K562 (cell line): ENCODE results near the gene UNC5B. TPM values are rescaled to one million over a fixed set of nuclear protein-coding genes. Genes with fewer than 3 reads are reported as not detected.
A peak's percentile ranks its signal among the peaks of the same experiment; 100 is the strongest.

ENCODE experiments used
- ATAC-seq: fragments of 200-7000 bp; cut with Tn5 transposase; 3 replicates; pipeline ENCODE4 v1.9.1; 2020; ENCODE audit warnings: moderate library complexity
- BruUV-seq: library from RNA; stranded (reverse); fragments of 400-500 nt; replicated peaks from 2 replicates; lab custom pipeline; 2021; lab: Mats Ljungman, UMichigan
- CTCF ChIA-PET: fragments of 300-600 bp; formaldehyde crosslinking; extraction: SDS; loops from one replicate; lab custom pipeline; 2021; ENCODE audit warnings: low intra/inter-chr PET ratio; lab: Yijun Ruan, JAX
- POLR2A ChIA-PET: fragments of 300-600, 350-650 bp; sonication (Branson Sonifier 250); formaldehyde crosslinking; extraction: SDS; loops from one replicate; lab custom pipeline; 2021; ENCODE audit warnings: antibody characterized with exemption, inconsistent platforms; lab: Yijun Ruan, JAX
- DNase-seq, 4 experiments: peaks; one replicate each; pipeline versions ENCODE4 v3.0.0 to v3.0.0-alpha.2; 2011 to 2018; ENCODE audit warnings: low spot score in 3 of 4, mixed read lengths in 3 of 4; ENCODE audit errors: extremely low read depth in 1 of 4
- FAIRE-seq: peaks from 2 replicates; lab custom pipeline; 2011; peaks lifted over from hg19 to GRCh38; lab: Jason Lieb, UNC
- H2AFZ ChIP-seq: 2 replicates; pipeline ENCODE4 v1.6.0; 2011; ENCODE audit warnings: low read depth, low read length, control low read depth, inconsistent platforms
- H3K27ac ChIP-seq: fragments of 200-600 bp; 3 replicates; pipeline ENCODE4 v1.8.0; 2011; ENCODE audit warnings: low read depth, mild to moderate bottlenecking, control low read depth, inconsistent platforms, low read length, moderate library complexity, mixed read lengths; ENCODE audit errors: extremely low read depth
- H3K27me3 ChIP-seq, 2 experiments: fragments of 300-600 bp in 1 of 2; 2 replicates in 1 of 2; 3 replicates in 1 of 2; pipeline versions ENCODE4 v1.6.0 to v1.8.0; 2011; ENCODE audit warnings: inconsistent platforms in 2 of 2, low read length in 2 of 2, mild to moderate bottlenecking in 1 of 2, mixed read lengths in 1 of 2, moderate library complexity in 1 of 2; ENCODE audit not compliant: control insufficient read depth in 2 of 2, insufficient read depth in 2 of 2
- H3K36me3 ChIP-seq: fragments of 300-600 bp; 3 replicates; pipeline ENCODE4 v1.8.0; 2011; ENCODE audit warnings: mild to moderate bottlenecking, low read length, inconsistent platforms; ENCODE audit not compliant: control insufficient read depth, insufficient read depth
- H3K4me1 ChIP-seq, 2 experiments: fragments of 200-600 bp in 1 of 2; replicated peaks in 1 of 2; 2 replicates in 1 of 2; 3 replicates in 1 of 2; pipeline versions ENCODE4 v1.5.1 to v1.8.0; 2011; ENCODE audit warnings: inconsistent platforms in 2 of 2, low read length in 2 of 2, mild to moderate bottlenecking in 1 of 2, mixed read lengths in 1 of 2, moderate library complexity in 1 of 2; ENCODE audit not compliant: control insufficient read depth in 2 of 2, insufficient read depth in 2 of 2
- H3K4me2 ChIP-seq: 2 replicates; pipeline ENCODE4 v1.6.1; 2011; ENCODE audit warnings: low read length, control low read depth, inconsistent platforms, mixed read lengths; ENCODE audit not compliant: insufficient read depth
- H3K4me3 ChIP-seq: fragments of 200-600 bp; sonication (generic), shearing (Covaris generic); 2 replicates; pipeline ENCODE4 v1.5.1; 2016; ENCODE audit warnings: control low read depth, inconsistent platforms
- H3K79me2 ChIP-seq: fragments of 200-600 bp; 3 replicates; pipeline ENCODE4 v1.8.0; 2011; ENCODE audit warnings: low read length, inconsistent platforms; ENCODE audit not compliant: control insufficient read depth, insufficient read depth
- H3K9ac ChIP-seq, 2 experiments: 2 replicates each; pipeline versions ENCODE4 v1.6.0 to v1.6.1; 2011; ENCODE audit warnings: low read depth in 2 of 2, low read length in 2 of 2, control low read depth in 1 of 2, inconsistent platforms in 1 of 2, mild to moderate bottlenecking in 1 of 2, mixed read lengths in 1 of 2; ENCODE audit not compliant: insufficient read depth in 1 of 2
- H3K9me1 ChIP-seq: one replicate; pipeline ENCODE4 v1.6.0; 2011; ENCODE audit warnings: inconsistent platforms, mild to moderate bottlenecking, low read length, moderate library complexity; ENCODE audit not compliant: control insufficient read depth, insufficient read depth
- H3K9me3 ChIP-seq: replicated peaks from 2 replicates; pipeline ENCODE4 v1.5.1; 2011; ENCODE audit warnings: low read depth, low read length, inconsistent platforms; ENCODE audit not compliant: control insufficient read depth, insufficient read depth
- H4K20me1 ChIP-seq: replicated peaks from 2 replicates; pipeline ENCODE4 v1.6.1; 2011; ENCODE audit warnings: low read length, inconsistent platforms, mixed read lengths; ENCODE audit not compliant: control insufficient read depth, insufficient read depth
- ARID3B ChIP-seq: fragments of 250-450 bp; sonication (Bioruptor Pico); IDR thresholded peaks from 2 replicates; pipeline ENCODE4 v1.4.0; 2020; ENCODE audit warnings: borderline replicate concordance
- BMI1 ChIP-seq: fragments of 150-350 bp; IDR thresholded peaks from 2 replicates; pipeline ENCODE4 v1.6.1; 2014; ENCODE audit warnings: low read length
- CBFA2T2 ChIP-seq: fragments of 450-650 bp; conservative IDR thresholded peaks from 2 replicates; pipeline ENCODE4 v1.6.1; 2017; ENCODE audit warnings: mild to moderate bottlenecking
- DEAF1 ChIP-seq: fragments of 450-650 bp; formaldehyde crosslinking; IDR thresholded peaks from 2 replicates; pipeline ENCODE4 v1.4.0; 2020; ENCODE audit warnings: mild to moderate bottlenecking, moderate library complexity
- GABPB2 ChIP-seq: fragments of 250-450 bp; sonication (Bioruptor Pico); conservative IDR thresholded peaks from 2 replicates; pipeline ENCODE4 v1.5.1; 2021; ENCODE audit warnings: mild to moderate bottlenecking
- IRF1 ChIP-seq: sonication (generic); formaldehyde crosslinking; IDR thresholded peaks from 2 replicates; pipeline ENCODE4 v1.8.0; 2022; ENCODE audit warnings: missing genetic modification reagents, mild to moderate bottlenecking, borderline replicate concordance
- MAX ChIP-seq: sonication (generic); formaldehyde crosslinking; IDR thresholded peaks from 2 replicates; pipeline ENCODE4 v1.9.0; 2022; ENCODE audit warnings: mild to moderate bottlenecking, missing genetic modification reagents
- MTA2 ChIP-seq: fragments of 450-650 bp; IDR thresholded peaks from 2 replicates; pipeline ENCODE4 v1.6.1; 2016; ENCODE audit warnings: low read depth
- MYC ChIP-seq, 2 experiments: fragments of 250-450 bp in 1 of 2; sonication (Bioruptor Pico) in 1 of 2; IDR thresholded peaks; 2 replicates each; pipeline versions ENCODE4 v1.5.1 to v1.6.1; 2012 to 2021; ENCODE audit warnings: low read depth in 2 of 2, borderline replicate concordance in 1 of 2, improper control_type of control experiment in 1 of 2, low read length in 1 of 2, mild to moderate bottlenecking in 1 of 2, moderate library complexity in 1 of 2
- TFAP4 ChIP-seq: sonication (generic); formaldehyde crosslinking; IDR thresholded peaks from 2 replicates; pipeline ENCODE4 v1.8.0; 2022; ENCODE audit warnings: missing genetic modification reagents, mild to moderate bottlenecking, moderate library complexity, borderline replicate concordance
- ZC3H4 ChIP-seq: sonication (generic); formaldehyde crosslinking; IDR thresholded peaks from 2 replicates; pipeline ENCODE4 v1.9.0; 2021; ENCODE audit warnings: missing genetic modification reagents, borderline replicate concordance
- ZFX ChIP-seq: sonication (generic); formaldehyde crosslinking; IDR thresholded peaks from 2 replicates; pipeline ENCODE4 v1.8.0; 2022; ENCODE audit warnings: mild to moderate bottlenecking, missing genetic modification reagents, moderate library complexity
- ZNF143 ChIP-seq: sonication (generic); formaldehyde crosslinking; IDR thresholded peaks from 2 replicates; pipeline ENCODE4 v1.9.0; 2022; ENCODE audit warnings: mild to moderate bottlenecking, missing genetic modification reagents
- ZNF282 ChIP-seq: sonication (generic); formaldehyde crosslinking; IDR thresholded peaks from 2 replicates; pipeline ENCODE4 v1.8.1; 2023; ENCODE audit warnings: missing genetic modification reagents
- ZNF778 ChIP-seq: fragments of 450-650 bp; formaldehyde crosslinking; IDR thresholded peaks from 2 replicates; pipeline ENCODE4 v1.4.0; 2020; ENCODE audit warnings: mild to moderate bottlenecking, moderate library complexity
- WGBS: fragments of 100-300 bp; shearing (Covaris generic); methylation state at CpG from one replicate; pipeline ENCODE4 v1.1.6; 2016; ENCODE audit warnings: low coverage, mixed read lengths; ENCODE audit not compliant: insufficient coverage; ENCODE audit errors: missing lambda C conversion rate; 5-methylcytosine and 5-hydroxymethylcytosine counted together
- in situ Hi-C: fragments of 300-500 bp; cut with MboI; formaldehyde crosslinking; loops from 4 replicates; pipeline ENCODE4 v1.15.0; 2018; ENCODE audit warnings: inconsistent platforms, mixed read lengths
- intact Hi-C: fragments of 100-400 bp; cut with micrococcal nuclease; formaldehyde crosslinking; loops from 2 replicates; pipeline ENCODE4 v1.14.2; 2022
- polyA plus RNA-seq, 8 experiments: library from polyadenylated mRNA; depleted of rRNA in 4 of 8; stranded (reverse) in 5 of 8; unstranded in 3 of 8; fragments of >200 nt; fragmentation: Nextera tagmentation in 2 of 8; fragmentation: Illumina TruSeq in 1 of 8; extraction: Ambion mirVana in 2 of 8; extraction: Trizol in 1 of 8; gene quantifications; 2 replicates each; pipeline versions ENCODE4 v1.2.1 to v1.2.3, GENCODE V29; 2011 to 2014; ENCODE audit warnings: inconsistent platforms in 1 of 8, missing spikeins in 1 of 8
- total RNA-seq, 7 experiments: library from RNA; depleted of rRNA in 6 of 7; stranded (reverse); fragments of >200 nt in 6 of 7; fragmentation: Illumina TruSeq in 2 of 7; extraction: Trizol in 2 of 7; gene quantifications; 2 replicates each; pipeline versions ENCODE4 v1.2.1 to v1.2.3, GENCODE V29; 2011 to 2021; ENCODE audit warnings: low replicate concordance in 1 of 7

UNC5B gene
- total and polyA plus RNA-seq, 9 of the 15 experiments (the other 6 are each of a cell fraction or from before 2014, with no cell fraction given) = 0.10 to 8.4 (median 2.1) TPM

- peak overlapping the region; percentile 23; the same call in 1 of the 2 replicates for H3K4me2 ChIP-seq
- H3K4me1 ChIP-seq = peaks cover 29 to 58% of the 10 kb centered on the region in 2 experiments
- FAIRE-seq (no peak), DNase-seq (peak; percentile 48 to 74 (median 60)), ATAC-seq (peak; percentile 89)
- 14% methylated on average over 17 of the region's 18 CpGs for WGBS
- no peaks in the 10 kb centered on the region for H3K79me2 ChIP-seq
- intact Hi-C loops = loop anchor here (2.0 kb wide), 1 partner anchor 54 kb away; the partner anchor contains the start of gene UNC5B
- H3K4me3 ChIP-seq = no peak overlapping the region
- H2AFZ ChIP-seq = peak overlapping the region; percentile 48
- ChIA-PET CTCF (interaction anchor here (0.7 kb wide), 1 partner anchor 217 kb away, joined by 3 read pairs; no protein-coding TSS in a partner anchor), POLR2A (interaction anchor here (0.6 to 3.4 kb wide), 18 partner anchors 9 to 1511 kb away, joined by 3 to 15 read pairs (median 3); partner anchors contain the start of gene UNC5B)
- peaks cover 8% of the 10 kb centered on the region; the same call in 1 of the 2 replicates for H4K20me1 ChIP-seq
- H3K9me1 ChIP-seq = no peaks in the 10 kb centered on the region
- peak overlapping the region; percentile 67; the same call in 2 of the 3 replicates for H3K27ac ChIP-seq
- in situ Hi-C loops = no loop called here
- peak overlapping the region; percentile 69 to 82 for H3K9ac ChIP-seq
- H3K36me3 ChIP-seq = no peaks in the 10 kb centered on the region
- BruUV-seq = no TSS peak
- H3K9me3 ChIP-seq = no peaks in the 10 kb centered on the region
- no peaks in the 10 kb centered on the region; a peak in 1 of 5 replicates for H3K27me3 ChIP-seq
- TF ChIP-seq MTA2 (no peak), ZNF143 (CRISPR knock-in tag) (peak; percentile 54; the same call in 1 of the 2 replicates), ZNF282 (CRISPR knock-in tag) (no peak), MAX (CRISPR knock-in tag) (peak; percentile 85), BMI1 (no peak), ZFX (CRISPR knock-in tag) (peak; percentile 12; the same call in 1 of the 2 replicates), MYC (IDR thresholded peaks at IDR 0.05; ENCODE audit: low read depth, low read length) (peak; percentile 98), MYC (CRISPR knock-in tag; IDR thresholded peaks at IDR 0.05; ENCODE audit: borderline replicate concordance, low read depth) (peak; percentile 85), DEAF1 (CRISPR knock-in tag) (peak; percentile 12; the same call in 1 of the 2 replicates), TFAP4 (peak; percentile 99), CBFA2T2 (no peak), ZC3H4 (no peak), ARID3B (CRISPR knock-in tag) (peak; percentile 74), GABPB2 (no peak; the same call in 1 of the 2 replicates), IRF1 (CRISPR knock-in tag) (no peak), ZNF778 (no peak)
Measured at GRCh38 chr10:71266147-71266917, 54.0 kb downstream of the UNC5B start.
